ENCODE measurements around the gene EXOC2.

EXOC2 gene

DNA sequence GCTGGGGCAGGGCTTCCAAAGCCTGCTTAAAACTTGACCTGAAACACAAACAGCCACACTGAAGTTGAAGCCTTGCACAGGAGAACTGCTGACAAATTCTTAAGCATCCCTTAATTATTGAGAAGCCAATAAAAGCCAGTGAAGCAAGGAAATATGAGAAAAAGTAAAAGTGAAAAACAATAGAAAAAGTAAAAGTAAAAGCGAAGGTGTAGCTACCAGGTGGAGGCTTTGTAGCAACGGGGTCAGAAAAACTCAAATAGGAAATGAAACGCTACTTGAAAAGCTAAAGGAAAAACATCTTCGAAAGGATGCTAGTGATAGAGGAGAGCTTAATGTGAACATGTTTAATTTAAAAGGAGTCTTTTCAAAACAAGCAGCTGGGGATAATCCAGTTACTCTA, 203.9 kb downstream of the EXOC2 start:
- H3K27ac ChIP-seq: no peak overlapping the region
- TF ChIP-seq, protein P1, sequence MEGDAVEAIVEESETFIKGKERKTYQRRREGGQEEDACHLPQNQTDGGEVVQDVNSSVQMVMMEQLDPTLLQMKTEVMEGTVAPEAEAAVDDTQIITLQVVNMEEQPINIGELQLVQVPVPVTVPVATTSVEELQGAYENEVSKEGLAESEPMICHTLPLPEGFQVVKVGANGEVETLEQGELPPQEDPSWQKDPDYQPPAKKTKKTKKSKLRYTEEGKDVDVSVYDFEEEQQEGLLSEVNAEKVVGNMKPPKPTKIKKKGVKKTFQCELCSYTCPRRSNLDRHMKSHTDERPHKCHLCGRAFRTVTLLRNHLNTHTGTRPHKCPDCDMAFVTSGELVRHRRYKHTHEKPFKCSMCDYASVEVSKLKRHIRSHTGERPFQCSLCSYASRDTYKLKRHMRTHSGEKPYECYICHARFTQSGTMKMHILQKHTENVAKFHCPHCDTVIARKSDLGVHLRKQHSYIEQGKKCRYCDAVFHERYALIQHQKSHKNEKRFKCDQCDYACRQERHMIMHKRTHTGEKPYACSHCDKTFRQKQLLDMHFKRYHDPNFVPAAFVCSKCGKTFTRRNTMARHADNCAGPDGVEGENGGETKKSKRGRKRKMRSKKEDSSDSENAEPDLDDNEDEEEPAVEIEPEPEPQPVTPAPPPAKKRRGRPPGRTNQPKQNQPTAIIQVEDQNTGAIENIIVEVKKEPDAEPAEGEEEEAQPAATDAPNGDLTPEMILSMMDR (conservative IDR thresholded peaks at IDR 0.05): no peak

DNA sequence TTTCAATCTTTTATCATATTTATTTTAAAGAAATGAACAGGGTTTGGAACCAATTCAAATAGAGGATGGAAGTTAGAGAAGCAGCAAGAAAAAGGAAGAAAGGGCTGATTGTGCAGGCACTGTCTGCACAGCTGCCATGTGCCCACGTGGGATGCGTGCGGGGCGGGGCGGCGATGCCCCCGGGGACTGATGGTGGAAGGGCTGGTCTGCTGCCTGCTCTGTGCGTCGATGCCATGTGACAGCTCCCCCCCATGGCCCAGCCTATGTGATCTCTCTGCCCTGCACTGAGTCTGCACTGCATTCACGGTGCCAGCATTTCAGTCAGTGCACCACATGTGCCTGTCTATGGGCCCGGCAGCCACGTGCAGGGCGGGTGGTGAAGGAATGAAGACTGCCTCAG, 205.0 kb downstream of the EXOC2 start:
- TF ChIP-seq, protein P1 (conservative IDR thresholded peaks at IDR 0.05): no peak
- no peak overlapping the region for H3K27ac ChIP-seq

DNA sequence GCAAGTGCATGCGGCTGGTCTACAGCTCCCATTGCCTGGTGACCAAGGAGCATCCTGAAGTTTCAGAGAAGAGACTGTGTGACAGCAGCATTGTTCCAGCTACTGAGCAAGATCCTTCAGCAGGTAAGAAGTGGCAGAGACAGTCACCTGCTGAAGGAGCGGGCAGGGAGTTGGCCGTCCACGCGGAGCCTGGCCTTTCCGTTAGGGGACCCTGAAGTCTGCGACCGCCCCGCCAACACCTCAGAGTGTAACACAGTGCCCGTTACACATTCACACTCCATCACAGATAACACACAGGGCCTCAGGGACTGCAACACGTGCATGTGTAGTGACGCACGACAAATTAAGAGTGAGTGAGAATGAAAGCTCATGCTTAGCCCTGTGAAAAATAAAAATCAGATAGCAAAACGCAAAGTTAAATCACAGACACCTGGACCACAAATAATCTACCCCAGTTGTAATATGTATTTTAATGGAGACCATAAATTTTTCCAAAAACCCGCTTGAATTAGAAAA, 207.2 kb downstream of the EXOC2 start:
- no peak overlapping the region for H3K27ac ChIP-seq
- TF ChIP-seq, protein P1 (conservative IDR thresholded peaks at IDR 0.05): no peak

DNA sequence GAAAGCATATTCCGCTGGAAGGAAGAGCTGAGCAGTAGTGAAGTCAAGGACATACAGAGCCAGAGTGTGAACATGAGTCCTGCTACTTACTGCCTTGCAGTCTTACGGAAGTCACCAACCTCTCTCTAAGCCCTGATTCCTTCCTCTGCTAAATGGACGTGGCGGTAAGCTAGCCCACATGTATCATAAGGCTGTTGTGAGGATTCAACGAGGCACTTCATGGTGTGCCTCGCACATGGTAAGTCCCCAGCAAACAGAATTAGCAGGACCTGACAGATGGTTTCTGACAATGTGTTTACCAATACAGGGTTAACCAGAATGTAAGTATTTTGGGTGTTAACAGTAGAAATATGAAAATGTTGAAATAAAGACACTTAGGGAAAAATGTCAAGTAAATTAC, 208.2 kb downstream of the EXOC2 start:
- TF ChIP-seq, protein P1 (conservative IDR thresholded peaks at IDR 0.05): no peak
- no peak overlapping the region for H3K27ac ChIP-seq

DNA sequence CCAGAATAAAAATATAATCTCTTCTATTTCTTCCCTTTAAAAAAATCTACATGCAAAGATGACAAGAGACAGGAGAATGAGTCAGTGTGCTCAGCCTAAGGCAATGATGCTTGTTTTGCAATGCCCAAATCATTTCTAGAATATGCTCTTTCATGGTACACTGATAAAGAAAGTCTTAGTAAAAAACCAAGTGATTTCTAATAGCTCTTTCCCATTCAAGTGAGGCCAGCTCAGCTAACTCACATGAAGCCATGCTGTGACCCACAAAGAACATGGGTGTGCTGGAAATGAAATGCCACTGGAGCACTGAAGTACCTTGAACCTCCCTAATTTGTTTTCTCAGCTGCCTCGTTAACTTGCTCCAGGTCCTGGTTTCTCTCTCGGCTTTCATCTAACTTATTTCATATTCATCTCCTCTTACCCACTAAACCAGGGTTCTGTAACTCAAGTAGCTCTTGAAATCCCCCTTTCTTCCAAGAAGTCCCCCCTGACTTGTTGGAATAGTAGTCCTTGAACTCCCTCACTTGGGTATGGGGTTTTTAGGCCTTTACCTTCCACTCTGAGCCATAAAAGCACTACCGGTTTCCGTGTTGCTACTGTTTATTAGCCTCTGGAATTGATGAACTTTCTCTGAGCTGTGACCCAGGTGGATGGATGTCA, 208.7 kb downstream of the EXOC2 start:
- TF ChIP-seq, protein P1 (conservative IDR thresholded peaks at IDR 0.05): no peak
- no peak overlapping the region for H3K27ac ChIP-seq

DNA sequence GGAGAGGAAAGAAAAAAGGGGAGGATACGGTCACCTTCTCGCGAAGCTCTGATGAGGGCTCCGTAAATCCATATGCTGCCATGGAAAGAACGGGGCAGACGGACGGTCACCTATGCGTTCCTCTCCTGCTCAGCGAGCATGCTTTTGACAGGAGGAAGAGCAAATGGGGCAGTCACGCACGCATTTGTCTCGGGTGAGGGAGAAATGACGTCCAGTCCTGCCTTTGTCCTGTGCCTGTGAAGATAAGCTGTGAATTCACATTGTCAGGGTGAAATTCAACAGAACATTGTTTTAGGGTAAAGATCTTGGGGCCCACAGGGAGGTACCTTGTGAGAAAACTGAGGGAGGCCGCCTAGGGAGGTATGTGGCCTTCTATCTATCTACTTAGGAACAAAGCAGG, 217.6 kb downstream of the EXOC2 start:
- TF ChIP-seq, protein P1 (conservative IDR thresholded peaks at IDR 0.05): no peak
- H3K27ac ChIP-seq: no peak overlapping the region

DNA sequence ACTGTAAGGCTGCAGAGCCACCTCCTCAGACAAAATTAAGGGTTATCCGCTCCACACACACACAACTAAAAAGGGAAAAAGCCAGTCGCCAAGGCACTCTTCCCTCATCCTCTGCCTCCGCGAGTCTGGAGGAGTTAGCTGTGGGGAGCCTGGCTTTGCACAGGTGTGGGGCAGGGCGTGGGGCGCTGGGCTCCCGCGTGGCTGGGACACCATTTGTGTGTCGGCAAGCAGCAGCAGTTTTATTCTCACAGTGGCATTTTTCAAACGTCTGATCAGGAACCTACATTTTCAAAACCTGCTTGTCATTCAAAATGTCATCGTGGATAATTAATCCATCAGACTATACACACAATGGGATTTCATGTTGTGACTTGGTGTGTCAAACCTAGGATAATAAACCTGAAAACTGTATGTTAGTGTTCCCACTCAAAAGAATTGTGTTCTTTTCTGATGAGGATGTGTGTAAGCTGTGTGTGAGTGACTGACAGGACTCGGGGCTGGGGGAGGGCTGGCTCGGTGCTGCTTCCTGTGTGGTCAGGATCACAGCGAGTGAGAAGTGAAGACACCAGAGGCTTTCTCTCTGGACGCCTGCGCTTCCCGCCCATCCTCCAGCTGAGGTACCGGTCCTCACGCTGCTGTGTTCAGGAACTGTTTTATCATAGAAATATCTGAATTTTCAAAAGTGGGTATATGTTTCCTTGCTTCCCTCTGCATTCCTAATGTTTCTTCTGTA, 218.3 kb downstream of the EXOC2 start:
- no peak overlapping the region for H3K27ac ChIP-seq
- TF ChIP-seq, protein P1 (conservative IDR thresholded peaks at IDR 0.05): no peak

All from VCaP (cell line).